GM19463 (cell line): ENCODE measurements around the gene CLCN6.
"Not testable (repeated sequence)": the region's sequence is repeated elsewhere in the genome, so short reads cannot be mapped to it uniquely, and the experiment has no call there.

ENCODE experiments used
- ATAC-seq: cut with Tn5 transposase; IDR thresholded peaks from one replicate; pipeline ENCODE4 v1.9.1; 2021; ENCODE audit warnings: mild to moderate bottlenecking, moderate library complexity; ENCODE audit not compliant: unreplicated experiment

The CLCN6 gene

GRCh38 chr1:11794446-11795237, 11.3 kb upstream of the CLCN6 start:
- no peak for ATAC-seq

GRCh38 chr1:11795238-11795890, 10.6 kb upstream of the CLCN6 start:
- no peak for ATAC-seq

DNA sequence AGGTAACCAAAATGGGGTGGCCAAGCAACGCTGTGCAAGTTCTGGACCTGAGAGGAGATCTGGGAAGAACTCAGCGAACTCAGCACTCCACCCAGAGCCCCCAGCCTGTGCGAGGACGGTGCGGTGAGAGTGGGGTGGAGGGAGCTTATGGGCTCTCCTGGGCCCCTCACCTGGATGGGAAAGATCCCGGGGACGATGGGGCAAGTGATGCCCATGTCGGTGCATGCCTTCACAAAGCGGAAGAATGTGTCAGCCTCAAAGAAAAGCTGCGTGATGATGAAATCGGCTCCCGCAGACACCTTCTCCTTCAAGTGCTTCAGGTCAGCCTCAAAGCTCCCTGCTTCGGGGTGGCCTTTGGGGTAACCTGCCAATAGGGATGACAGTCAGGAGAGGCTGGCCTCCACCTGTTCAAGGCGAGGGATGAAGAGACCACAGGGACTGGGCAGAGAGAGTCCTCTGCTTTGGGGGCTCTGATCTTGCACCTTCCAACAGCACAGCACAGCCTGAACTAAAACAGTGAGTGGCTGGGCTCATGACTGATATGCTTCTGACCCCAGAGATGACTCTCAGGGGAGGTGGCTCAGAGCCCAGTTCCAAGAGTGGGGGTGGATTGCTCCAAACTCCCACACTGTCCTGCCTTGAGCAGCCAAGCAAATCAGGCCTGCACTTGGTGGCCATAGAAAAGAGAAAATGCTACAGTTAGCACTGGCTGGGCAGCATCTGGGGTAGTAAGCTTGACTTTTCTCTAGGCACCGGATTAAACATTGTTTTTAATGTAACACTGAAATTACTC, 9.8 kb upstream of the CLCN6 start:
- no peak for ATAC-seq

- ATAC-seq: no peak
Measured at GRCh38 chr1:11797525-11798216, 8.3 kb upstream of the CLCN6 start.

DNA sequence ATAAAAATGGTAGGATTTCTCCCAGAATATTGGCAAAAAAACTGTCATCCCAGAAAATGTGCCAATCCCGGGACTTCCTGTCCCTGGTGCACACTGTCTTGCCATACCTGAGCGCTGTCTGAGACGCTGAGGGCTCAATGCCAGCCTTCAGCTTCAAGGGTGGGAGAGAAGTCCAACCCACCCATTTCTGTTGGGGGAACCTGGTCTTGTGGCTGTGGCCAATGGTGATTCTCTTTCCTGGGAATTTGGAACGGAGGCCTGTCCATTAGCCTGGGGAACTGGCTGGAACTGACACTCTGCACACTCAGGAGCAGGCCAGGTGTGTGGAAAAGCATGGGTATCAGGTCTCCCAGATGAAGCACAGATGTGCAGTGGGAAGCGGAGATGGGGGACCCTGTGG, 6.9 kb upstream of the CLCN6 start:
- no peak for ATAC-seq

- ATAC-seq: no peak
Measured at GRCh38 chr1:11799896-11800295, 6.1 kb upstream of the CLCN6 start.

DNA sequence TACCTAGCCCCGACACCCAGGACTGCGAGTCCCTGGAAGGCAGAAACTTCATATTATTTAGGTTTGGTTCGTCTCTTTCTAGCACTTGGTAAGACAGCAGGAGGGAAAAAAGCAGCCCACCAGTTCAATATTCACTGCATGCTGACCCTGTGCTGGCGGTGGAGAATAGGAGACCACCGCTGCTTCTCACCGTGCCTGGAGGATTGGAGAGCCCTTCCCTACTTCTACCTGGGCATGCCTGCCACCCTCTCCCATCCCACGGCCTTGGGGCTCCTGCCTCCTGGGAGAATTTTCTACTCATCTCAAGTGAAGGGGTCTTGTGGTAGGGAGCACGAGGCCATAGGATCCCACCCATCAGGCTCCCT, 5.6 kb upstream of the CLCN6 start:
- ATAC-seq: no peak

DNA sequence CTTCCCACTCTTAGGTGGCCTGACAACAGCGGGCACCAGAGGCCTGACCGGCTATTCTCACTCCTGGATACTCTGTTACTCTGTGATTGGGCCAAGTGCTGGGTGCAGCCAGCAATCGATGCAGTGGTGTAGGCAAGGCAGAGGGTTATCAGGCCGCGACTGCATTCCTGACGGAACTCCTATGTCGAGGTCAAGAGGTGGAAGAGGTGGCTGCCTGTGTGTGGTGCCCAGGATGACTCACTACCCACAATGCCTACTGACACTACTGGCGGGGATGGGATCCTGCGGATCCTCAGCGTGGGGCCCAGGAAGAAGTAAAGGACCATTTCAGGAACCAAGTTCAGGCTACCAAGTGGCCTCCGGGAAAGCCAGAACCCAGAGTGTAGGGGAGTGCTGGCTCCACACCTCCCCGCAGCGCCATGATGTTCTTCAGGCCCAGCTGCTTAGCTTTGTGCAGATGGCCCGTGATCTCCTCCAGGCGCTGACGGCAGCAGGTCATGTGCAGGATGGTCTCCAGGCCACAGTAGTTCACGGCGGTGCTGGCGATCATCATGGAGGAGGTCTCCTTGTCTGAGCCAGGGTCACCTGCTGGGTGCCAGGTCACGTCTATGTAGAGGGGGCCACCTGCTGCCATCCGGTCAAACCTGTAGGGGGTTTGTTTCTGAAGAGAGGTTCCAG, 5.1 kb upstream of the CLCN6 start:
- ATAC-seq: no peak

DNA sequence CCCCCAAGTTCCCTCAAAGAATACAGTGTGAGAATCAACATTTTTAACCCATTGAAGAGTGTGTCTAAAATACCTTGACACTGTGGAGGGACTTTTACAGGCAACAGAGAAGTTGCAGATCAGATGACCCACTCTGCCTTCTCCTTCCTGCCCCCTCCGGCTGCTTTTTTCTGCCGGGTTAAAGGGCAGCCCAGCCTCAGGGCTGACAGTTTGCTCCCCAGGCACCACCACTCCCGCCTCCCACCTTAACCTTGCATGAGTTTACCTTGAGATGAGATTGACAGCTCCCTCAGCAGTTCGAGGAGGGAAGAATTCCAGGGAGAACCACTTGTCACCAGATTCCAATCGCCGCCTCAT, 3.4 kb upstream of the CLCN6 start:
- no peak for ATAC-seq

GRCh38 chr1:11802973-11803885, 2.8 kb upstream of the CLCN6 start:
- peak; percentile 22 for ATAC-seq

GRCh38 chr1:11803924-11804665, 1.9 kb upstream of the CLCN6 start:
- not testable (repeated sequence) for ATAC-seq

DNA sequence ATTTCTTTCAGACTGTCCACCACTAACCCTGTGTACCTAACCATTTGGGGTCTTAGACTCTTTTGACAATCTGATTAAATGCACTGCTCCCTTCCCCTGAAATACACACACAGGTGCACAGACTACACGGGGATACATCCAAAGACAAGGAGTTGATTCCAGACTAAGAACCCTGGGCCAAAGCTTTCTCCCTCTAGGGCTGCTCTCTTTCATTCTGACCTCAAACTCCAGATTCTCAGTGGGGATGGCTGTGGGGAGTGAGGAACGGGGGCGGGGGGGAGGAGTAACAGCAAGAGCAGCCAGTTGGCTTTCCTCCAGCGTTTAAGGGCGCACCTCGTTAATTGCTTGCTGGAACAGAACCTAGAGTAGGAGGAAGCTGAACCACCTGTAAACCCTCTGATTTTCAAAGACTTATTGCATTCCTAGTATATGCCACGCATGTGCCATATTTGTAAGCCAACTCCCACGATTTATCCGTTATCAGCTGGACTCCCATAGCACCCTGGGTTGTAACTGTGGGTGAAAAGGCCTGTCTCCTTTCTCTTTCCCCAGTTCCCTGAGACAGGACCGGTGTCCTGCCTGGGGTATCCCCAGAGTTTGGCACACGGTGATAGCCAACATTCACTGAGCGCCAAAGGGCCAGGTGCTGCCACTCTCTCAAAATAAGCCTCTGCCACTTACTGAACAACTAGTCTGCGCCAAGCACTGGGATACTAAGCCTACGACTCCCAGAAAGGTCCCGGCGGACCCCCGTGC, 1.1 kb upstream of the CLCN6 start:
- no peak for ATAC-seq

- ATAC-seq: peak; percentile 42
Measured at GRCh38 chr1:11806307-11806936, 431 bp downstream of the CLCN6 start.

GRCh38 chr1:11807133-11807532, 1.1 kb downstream of the CLCN6 start:
- no peak for ATAC-seq

GRCh38 chr1:11813021-11813420, 7.0 kb downstream of the CLCN6 start:
- no peak for ATAC-seq

DNA sequence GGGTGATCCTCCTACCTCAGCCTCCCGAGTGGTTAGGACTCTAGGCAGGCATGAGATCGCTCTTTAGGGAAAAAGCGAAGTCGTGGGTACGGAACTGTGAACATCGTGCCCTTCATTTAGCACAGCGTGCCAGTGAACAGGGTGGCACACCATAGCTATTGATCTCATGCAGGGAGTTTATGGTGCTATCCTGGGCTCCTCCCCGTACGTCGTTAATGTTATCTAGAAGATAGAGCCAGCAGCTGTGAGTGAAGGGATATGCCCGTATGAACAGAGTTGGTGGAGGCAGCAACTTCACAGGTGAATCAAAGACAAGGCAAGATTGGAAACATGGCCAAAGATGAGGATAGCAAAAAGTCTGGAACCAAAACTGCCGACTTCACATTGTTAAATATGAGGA, 11.2 kb downstream of the CLCN6 start:
- ATAC-seq: no peak

GRCh38 chr1:11822091-11822490, 16.1 kb downstream of the CLCN6 start:
- ATAC-seq: no peak
